ENCODE measurements around the gene CPNE8. TPM values are rescaled to one million over a fixed set of nuclear protein-coding genes. Genes with fewer than 3 reads are reported as not detected.

CPNE8 gene
- total and polyA plus RNA-seq, 4 donors: 5.8 to 40.2 (median 20.3) TPM

- no peaks in the 10 kb centered on the region for H3K27me3 ChIP-seq (ENCODE audit: control insufficient read depth in 1 of 2, insufficient read depth in 2 of 2, low read length in 1 of 2)
- H3K4me3 ChIP-seq (ENCODE audit: low read length in 2 of 2): no peak overlapping the region
- H3K9me3 ChIP-seq (ENCODE audit: control insufficient read depth, low read length): no peaks in the 10 kb centered on the region
- no peak overlapping the region for H3K27ac ChIP-seq (ENCODE audit: low read depth in 1 of 2, low read length in 2 of 2)
- no peaks in the 10 kb centered on the region for H3K36me3 ChIP-seq (ENCODE audit: control insufficient read depth in 1 of 2, insufficient read depth in 2 of 2, low read length in 1 of 2)
- no peaks in the 10 kb centered on the region for H3K4me1 ChIP-seq (ENCODE audit: control insufficient read depth in 1 of 2, insufficient read depth in 2 of 2, low read length in 2 of 2)
- DNase-seq (no peak), ATAC-seq (ENCODE audit: low FRiP score) (no peak)
- intact Hi-C loops (cut with DNase I): no loop called here
Observed at GRCh38 chr12:38872561-38872960, 32.8 kb downstream of the CPNE8 start.

GRCh38 chr12:38872156-38872555, 33.2 kb downstream of the CPNE8 start:
- H3K4me3 ChIP-seq (ENCODE audit: low read length in 2 of 2): no peak overlapping the region
- ATAC-seq (ENCODE audit: low FRiP score): no peak
- WGBS, 2 donors: 95 to 96% methylated on average over 2 of the region's 2 CpGs
- no peak overlapping the region for H3K27ac ChIP-seq (ENCODE audit: low read depth in 1 of 2, low read length in 2 of 2)
- no peaks in the 10 kb centered on the region for H3K36me3 ChIP-seq (ENCODE audit: control insufficient read depth in 1 of 2, insufficient read depth in 2 of 2, low read length in 1 of 2)
- H3K4me1 ChIP-seq (ENCODE audit: control insufficient read depth in 1 of 2, insufficient read depth in 2 of 2, low read length in 2 of 2): no peaks in the 10 kb centered on the region
- H3K9me3 ChIP-seq (ENCODE audit: control insufficient read depth, low read length): no peaks in the 10 kb centered on the region
- no peaks in the 10 kb centered on the region for H3K27me3 ChIP-seq (ENCODE audit: control insufficient read depth in 1 of 2, insufficient read depth in 2 of 2, low read length in 1 of 2)
- no peak for DNase-seq
- intact Hi-C loops (cut with DNase I): no loop called here

- Histone ChIP-seq H3K9me3 (ENCODE audit: control insufficient read depth, low read length) (no peaks in the 10 kb centered on the region), H3K4me3 (ENCODE audit: low read length in 2 of 2) (no peak overlapping the region), H3K27ac (ENCODE audit: low read depth in 1 of 2, low read length in 2 of 2) (no peak overlapping the region), H3K4me1 (ENCODE audit: control insufficient read depth in 1 of 2, insufficient read depth in 2 of 2, low read length in 2 of 2) (no peaks in the 10 kb centered on the region), H3K36me3 (ENCODE audit: control insufficient read depth in 1 of 2, insufficient read depth in 2 of 2, low read length in 1 of 2) (no peaks in the 10 kb centered on the region), H3K27me3 (ENCODE audit: control insufficient read depth in 1 of 2, insufficient read depth in 2 of 2, low read length in 1 of 2) (no peaks in the 10 kb centered on the region)
- ATAC-seq (ENCODE audit: low FRiP score) (no peak), DNase-seq (no peak)
- intact Hi-C loops (cut with DNase I): no loop called here
Observed at GRCh38 chr12:38869036-38869435, 36.4 kb downstream of the CPNE8 start.

- no peak for ATAC-seq (ENCODE audit: low FRiP score)
- WGBS, 2 donors: 93% methylated on average over 1 of the region's 1 CpG
Observed at GRCh38 chr12:38850461-38850860, 54.9 kb downstream of the CPNE8 start.

DNA sequence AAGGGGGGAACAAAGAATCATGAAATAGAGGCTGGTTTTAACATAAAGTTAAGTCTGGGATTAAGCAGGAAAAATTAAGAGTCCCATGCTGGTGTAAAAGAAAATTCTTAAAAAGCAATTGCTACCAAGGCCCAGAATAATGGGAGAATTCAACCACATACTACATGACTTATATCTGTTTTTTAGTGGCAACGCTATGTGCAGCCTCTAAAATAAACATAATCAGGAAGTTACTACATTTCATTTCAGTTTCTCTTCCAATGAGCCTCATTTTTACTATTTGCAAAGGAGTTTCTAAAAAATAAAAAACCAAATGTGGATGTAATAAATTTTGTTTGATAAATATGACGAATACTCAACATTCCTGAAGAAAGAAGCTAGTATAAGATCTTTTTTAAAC, 58.1 kb downstream of the CPNE8 start:
- 68 to 71% methylated on average over 2 of the region's 2 CpGs for WGBS, 2 donors
- no peaks in the 10 kb centered on the region for H3K27me3 ChIP-seq (ENCODE audit: control insufficient read depth in 1 of 2, insufficient read depth in 2 of 2, low read length in 1 of 2)
- H3K4me1 ChIP-seq (ENCODE audit: control insufficient read depth in 1 of 2, insufficient read depth in 2 of 2, low read length in 2 of 2): peaks cover 0 to 2% of the 10 kb centered on the region in 2 donors
- intact Hi-C loops (cut with DNase I): no loop called here
- DNase-seq (no peak), ATAC-seq (ENCODE audit: low FRiP score) (no peak)
- H3K27ac ChIP-seq (ENCODE audit: low read depth in 1 of 2, low read length in 2 of 2): no peak overlapping the region
- H3K9me3 ChIP-seq (ENCODE audit: control insufficient read depth, low read length): no peaks in the 10 kb centered on the region
- no peak overlapping the region for H3K4me3 ChIP-seq (ENCODE audit: low read length in 2 of 2)
- H3K36me3 ChIP-seq (ENCODE audit: control insufficient read depth in 1 of 2, insufficient read depth in 2 of 2, low read length in 1 of 2): no peaks in the 10 kb centered on the region

More at GRCh38 chr12:38850461-38850860, 54.9 kb downstream of the CPNE8 start:
- intact Hi-C loops (cut with DNase I): no loop called here
- H3K27me3 ChIP-seq (ENCODE audit: control insufficient read depth in 1 of 2, insufficient read depth in 2 of 2, low read length in 1 of 2): no peaks in the 10 kb centered on the region
- H3K27ac ChIP-seq (ENCODE audit: low read depth in 1 of 2, low read length in 2 of 2): no peak overlapping the region
- no peaks in the 10 kb centered on the region for H3K36me3 ChIP-seq (ENCODE audit: control insufficient read depth in 1 of 2, insufficient read depth in 2 of 2, low read length in 1 of 2)
- H3K4me1 ChIP-seq (ENCODE audit: control insufficient read depth in 1 of 2, insufficient read depth in 2 of 2, low read length in 2 of 2): no peaks in the 10 kb centered on the region
- H3K4me3 ChIP-seq (ENCODE audit: low read length in 2 of 2): no peak overlapping the region
- DNase-seq: no peak
- no peaks in the 10 kb centered on the region for H3K9me3 ChIP-seq (ENCODE audit: control insufficient read depth, low read length)

DNA sequence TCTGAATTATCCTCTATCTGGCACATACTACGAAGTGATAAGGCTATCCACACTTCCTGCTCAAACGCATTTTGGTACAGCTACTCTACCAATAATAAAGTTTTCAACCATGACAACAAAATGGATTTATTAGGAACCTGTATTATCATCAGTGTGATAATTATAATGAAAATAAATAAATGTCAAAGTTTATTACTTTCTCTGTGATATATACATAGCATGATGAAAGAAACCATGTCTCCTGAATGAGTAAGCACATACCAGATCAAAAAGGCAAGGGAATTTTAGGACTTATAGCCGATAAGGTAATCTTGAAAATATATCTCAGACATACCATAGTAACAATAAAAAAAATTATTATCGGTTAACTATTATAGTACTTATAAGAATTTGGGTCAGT, 61.1 kb downstream of the CPNE8 start:
- Histone ChIP-seq H3K36me3 (ENCODE audit: control insufficient read depth in 1 of 2, insufficient read depth in 2 of 2, low read length in 1 of 2) (no peaks in the 10 kb centered on the region), H3K4me3 (ENCODE audit: low read length in 2 of 2) (no peak overlapping the region), H3K27me3 (ENCODE audit: control insufficient read depth in 1 of 2, insufficient read depth in 2 of 2, low read length in 1 of 2) (no peaks in the 10 kb centered on the region), H3K4me1 (ENCODE audit: control insufficient read depth in 1 of 2, insufficient read depth in 2 of 2, low read length in 2 of 2) (peaks cover 0 to 2% of the 10 kb centered on the region in 2 donors), H3K9me3 (ENCODE audit: control insufficient read depth, low read length) (no peaks in the 10 kb centered on the region), H3K27ac (ENCODE audit: low read depth in 1 of 2, low read length in 2 of 2) (no peak overlapping the region)
- intact Hi-C loops (cut with DNase I): no loop called here
- 50 to 67% methylated on average over 4 of the region's 4 CpGs for WGBS, 2 donors
- ATAC-seq (ENCODE audit: low FRiP score): no peak
- DNase-seq: no peak

DNA sequence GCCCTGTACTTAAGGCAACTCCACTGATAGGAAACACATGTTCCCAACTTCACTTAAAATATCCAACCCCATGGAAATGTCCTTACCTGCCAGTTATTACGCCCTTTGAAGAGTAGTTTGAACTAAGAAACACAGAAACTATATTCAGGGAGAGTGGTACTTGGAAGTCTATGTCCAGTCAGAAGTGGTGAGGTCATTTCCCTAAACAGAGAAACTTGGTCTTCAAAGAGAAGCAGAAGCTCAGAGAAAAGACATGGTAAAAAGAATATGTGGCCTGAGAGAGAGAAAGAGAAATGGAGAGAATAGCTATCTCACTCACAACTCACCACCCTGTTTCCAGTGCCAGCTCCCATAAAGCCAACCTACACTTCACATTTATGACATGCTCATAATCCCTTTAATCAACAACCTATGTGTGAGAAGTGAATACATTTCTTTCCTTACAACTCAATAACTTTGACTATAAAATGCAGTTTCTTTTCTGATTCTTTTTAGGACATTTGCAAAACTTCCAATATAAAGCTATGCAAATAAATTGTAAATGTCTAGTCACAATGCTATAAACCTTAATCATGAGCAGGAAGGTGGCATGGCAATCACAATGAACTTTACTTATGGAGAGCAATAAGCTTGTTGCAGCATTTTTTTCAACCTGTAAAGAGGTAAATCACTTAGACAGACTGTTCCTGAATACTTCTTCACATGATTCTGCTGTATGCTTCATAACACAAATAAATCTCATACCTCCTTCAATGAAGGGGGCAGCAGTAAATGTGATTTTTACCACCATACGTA, 67.1 kb downstream of the CPNE8 start:
- no peaks in the 10 kb centered on the region for H3K36me3 ChIP-seq (ENCODE audit: control insufficient read depth in 1 of 2, insufficient read depth in 2 of 2, low read length in 1 of 2)
- intact Hi-C loops (cut with DNase I): no loop called here
- DNase-seq (no peak), ATAC-seq (ENCODE audit: low FRiP score) (no peak)
- WGBS, 2 donors: 97% methylated on average over 2 of the region's 2 CpGs
- no peaks in the 10 kb centered on the region for H3K27me3 ChIP-seq (ENCODE audit: control insufficient read depth in 1 of 2, insufficient read depth in 2 of 2, low read length in 1 of 2)
- no peaks in the 10 kb centered on the region for H3K9me3 ChIP-seq (ENCODE audit: control insufficient read depth, low read length)
- H3K4me1 ChIP-seq (ENCODE audit: control insufficient read depth in 1 of 2, insufficient read depth in 2 of 2, low read length in 2 of 2): no peaks in the 10 kb centered on the region
- no peak overlapping the region for H3K4me3 ChIP-seq (ENCODE audit: low read length in 2 of 2)
- no peak overlapping the region for H3K27ac ChIP-seq (ENCODE audit: low read depth in 1 of 2, low read length in 2 of 2)

- WGBS, 2 donors: 87 to 93% methylated on average over 5 of the region's 5 CpGs
- H3K27ac ChIP-seq (ENCODE audit: low read depth in 1 of 2, low read length in 2 of 2): no peak overlapping the region
- no peaks in the 10 kb centered on the region for H3K9me3 ChIP-seq (ENCODE audit: control insufficient read depth, low read length)
- intact Hi-C loops (cut with DNase I): no loop called here
- H3K4me3 ChIP-seq (ENCODE audit: low read length in 2 of 2): no peak overlapping the region
- no peak for ATAC-seq (ENCODE audit: low FRiP score)
- peaks cover 0 to 3% of the 10 kb centered on the region in 2 donors for H3K36me3 ChIP-seq (ENCODE audit: control insufficient read depth in 1 of 2, insufficient read depth in 2 of 2, low read length in 1 of 2)
- no peak for DNase-seq
- no peaks in the 10 kb centered on the region for H3K4me1 ChIP-seq (ENCODE audit: control insufficient read depth in 1 of 2, insufficient read depth in 2 of 2, low read length in 2 of 2)
- H3K27me3 ChIP-seq (ENCODE audit: control insufficient read depth in 1 of 2, insufficient read depth in 2 of 2, low read length in 1 of 2): no peaks in the 10 kb centered on the region
Observed at GRCh38 chr12:38831715-38832114, 73.7 kb downstream of the CPNE8 start.

DNA sequence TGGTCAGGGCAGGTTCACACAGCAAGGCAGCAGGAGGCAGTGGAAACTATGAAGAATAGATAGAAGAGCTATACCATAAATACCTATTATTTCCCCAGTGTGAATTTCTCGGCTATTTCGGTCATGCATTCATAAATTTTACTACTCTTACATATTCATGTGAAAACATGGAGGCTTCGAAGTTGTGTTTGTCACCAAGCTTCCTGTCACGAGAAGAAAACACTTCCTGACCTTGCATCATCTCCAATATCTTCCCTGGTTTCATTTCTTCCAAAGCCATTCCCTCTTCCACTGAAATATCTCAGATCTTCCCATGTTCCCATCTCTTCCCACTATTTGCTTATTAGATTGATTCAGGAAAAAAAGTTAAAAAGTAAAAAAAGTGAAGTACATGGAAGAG, 80.4 kb downstream of the CPNE8 start:
- H3K36me3 ChIP-seq (ENCODE audit: control insufficient read depth in 1 of 2, insufficient read depth in 2 of 2, low read length in 1 of 2): peaks cover 0 to 2% of the 10 kb centered on the region in 2 donors
- intact Hi-C loops (cut with DNase I): no loop called here
- no peak for DNase-seq
- H3K27me3 ChIP-seq (ENCODE audit: control insufficient read depth in 1 of 2, insufficient read depth in 2 of 2, low read length in 1 of 2): no peaks in the 10 kb centered on the region
- no peak overlapping the region for H3K27ac ChIP-seq (ENCODE audit: low read depth in 1 of 2, low read length in 2 of 2)
- no peak for ATAC-seq (ENCODE audit: low FRiP score)
- H3K4me3 ChIP-seq (ENCODE audit: low read length in 2 of 2): no peak overlapping the region
- no peaks in the 10 kb centered on the region for H3K4me1 ChIP-seq (ENCODE audit: control insufficient read depth in 1 of 2, insufficient read depth in 2 of 2, low read length in 2 of 2)
- WGBS, 2 donors: 87 to 93% methylated on average over 4 of the region's 4 CpGs
- no peaks in the 10 kb centered on the region for H3K9me3 ChIP-seq (ENCODE audit: control insufficient read depth, low read length)
